Fibroblast of the conjunctiva (primary cell): ENCODE measurements around the gene JPH3.
A peak's percentile ranks its signal among the peaks of the same experiment; 100 is the strongest.

Experiments
- DNase-seq: peaks from one replicate; pipeline ENCODE4 v3.0.0-alpha.2; 2010; ENCODE audit warnings: low read depth

Gene JPH3

GRCh38 chr16:87601401-87601981, 817 bp upstream of the JPH3 start:
- DNase-seq = no peak

- no peak for DNase-seq
These were observed 744 bp downstream of the JPH3 start for GRCh38 chr16:87602821-87603683.

- DNase-seq = no peak
These were observed 1.7 kb downstream of the JPH3 start for GRCh38 chr16:87603684-87604633.

GRCh38 chr16:87604634-87605111, 2.4 kb downstream of the JPH3 start:
- DNase-seq = no peak

- DNase-seq = no peak
These were observed 4.9 kb downstream of the JPH3 start for GRCh38 chr16:87607223-87607622.

GRCh38 chr16:87607871-87608270, 5.6 kb downstream of the JPH3 start:
- no peak for DNase-seq

GRCh38 chr16:87608400-87608985, 6.2 kb downstream of the JPH3 start:
- DNase-seq = peak; percentile 20

- no peak for DNase-seq
These were observed 7.7 kb downstream of the JPH3 start for GRCh38 chr16:87610026-87610425.

GRCh38 chr16:87611456-87611855, 9.1 kb downstream of the JPH3 start:
- DNase-seq = no peak

- no peak for DNase-seq
These were observed 11.7 kb downstream of the JPH3 start for GRCh38 chr16:87613961-87614360.

- DNase-seq = no peak
These were observed 13.3 kb downstream of the JPH3 start for GRCh38 chr16:87615621-87616041.

- DNase-seq = no peak
These were observed 14.2 kb downstream of the JPH3 start for GRCh38 chr16:87616556-87616955.

- no peak for DNase-seq
These were observed 15.9 kb downstream of the JPH3 start for GRCh38 chr16:87618216-87618615.

- no peak for DNase-seq
These were observed 17.3 kb downstream of the JPH3 start for GRCh38 chr16:87619360-87620200.

GRCh38 chr16:87620201-87620495, 17.8 kb downstream of the JPH3 start:
- no peak for DNase-seq

- DNase-seq = no peak
These were observed 19.2 kb downstream of the JPH3 start for GRCh38 chr16:87621550-87621829.

- no peak for DNase-seq
These were observed 19.8 kb downstream of the JPH3 start for GRCh38 chr16:87621976-87622713.

- DNase-seq = no peak
These were observed 20.5 kb downstream of the JPH3 start for GRCh38 chr16:87622756-87623319.

- DNase-seq = no peak
These were observed 23.0 kb downstream of the JPH3 start for GRCh38 chr16:87625241-87625797.

- no peak for DNase-seq
These were observed 24.1 kb downstream of the JPH3 start for GRCh38 chr16:87626401-87626800.
